Liver (tissue), 9 donors: ENCODE results near the gene NUP153. TPM values are rescaled to one million over a fixed set of nuclear protein-coding genes. Genes with fewer than 3 reads are reported as not detected.

Experiments used
- DNase-seq: peaks from one replicate; pipeline ENCODE4 v3.0.0-alpha.2; 2017; ENCODE audit warnings: low spot score
- H3K27ac ChIP-seq, 2 donors: one replicate each; pipeline ENCODE4 v1.7.0; 2013; ENCODE audit warnings: inconsistent platforms in 2 of 2, low read length in 2 of 2, control low read depth in 1 of 2, low read depth in 1 of 2, mild to moderate bottlenecking in 1 of 2
- H3K27me3 ChIP-seq, 4 donors: one replicate each; pipeline versions ENCODE4 v1.6.1 to v1.7.0; 2013; ENCODE audit warnings: low read length in 3 of 4, inconsistent platforms in 1 of 4, mild to moderate bottlenecking in 1 of 4, moderate library complexity in 1 of 4; ENCODE audit not compliant: control insufficient read depth in 4 of 4, insufficient read depth in 4 of 4
- H3K36me3 ChIP-seq, 4 donors: one replicate each; pipeline versions ENCODE4 v1.6.1 to v1.7.0; 2013; ENCODE audit warnings: low read length in 3 of 4, mild to moderate bottlenecking in 3 of 4, low read depth in 1 of 4, moderate library complexity in 1 of 4; ENCODE audit not compliant: control insufficient read depth in 4 of 4, insufficient read depth in 3 of 4
- H3K4me1 ChIP-seq, 4 donors: one replicate each; pipeline versions ENCODE4 v1.6.1 to v1.7.0; 2013; ENCODE audit warnings: low read length in 3 of 4, mild to moderate bottlenecking in 3 of 4, moderate library complexity in 1 of 4; ENCODE audit not compliant: control insufficient read depth in 4 of 4, insufficient read depth in 4 of 4
- H3K4me3 ChIP-seq, 3 donors: one replicate each; pipeline versions ENCODE4 v1.6.1 to v1.7.0; 2013; ENCODE audit warnings: low read length in 3 of 3, control low read depth in 1 of 3, low read depth in 1 of 3, mild to moderate bottlenecking in 1 of 3
- H3K9ac ChIP-seq, 2 donors: one replicate each; pipeline ENCODE4 v1.7.0; 2013; ENCODE audit warnings: low read length in 2 of 2, mild to moderate bottlenecking in 2 of 2, moderate library complexity in 2 of 2, control low read depth in 1 of 2, low read depth in 1 of 2
- H3K9me3 ChIP-seq, 4 donors: one replicate each; pipeline versions ENCODE4 v1.6.1 to v1.7.0; 2013; ENCODE audit warnings: low read length in 3 of 4; ENCODE audit not compliant: control insufficient read depth in 4 of 4
- ATF3 ChIP-seq: IDR thresholded peaks from 2 replicates; pipeline ENCODE4 v1.6.1; 2016; ENCODE audit warnings: antibody characterized with exemption
- CTCF ChIP-seq: fragments of 150-350 bp; IDR thresholded peaks from 2 replicates; pipeline ENCODE4 v1.5.1; 2017; ENCODE audit warnings: improper control_type of control experiment, low read depth, low read length; ENCODE audit not compliant: missing input control
- EGR1 ChIP-seq, 2 donors: IDR thresholded peaks; 2 replicates each; pipeline ENCODE4 v1.6.1; 2016 to 2018; ENCODE audit warnings: antibody characterized with exemption in 2 of 2, low read depth in 2 of 2
- FOXA1 ChIP-seq: IDR thresholded peaks from 2 replicates; pipeline ENCODE4 v1.6.1; 2016; ENCODE audit warnings: antibody characterized with exemption
- FOXA2 ChIP-seq: IDR thresholded peaks from 2 replicates; pipeline ENCODE4 v1.6.1; 2016; ENCODE audit warnings: antibody characterized with exemption
- GABPA ChIP-seq, 2 donors: IDR thresholded peaks in 1 of 2; conservative IDR thresholded peaks in 1 of 2; 2 replicates each; pipeline ENCODE4 v1.6.1; 2016; ENCODE audit warnings: antibody characterized with exemption in 2 of 2, mild to moderate bottlenecking in 1 of 2, moderate library complexity in 1 of 2
- HNF4A ChIP-seq, 2 donors: conservative IDR thresholded peaks; 2 replicates each; pipeline ENCODE4 v1.6.1; 2016; ENCODE audit warnings: antibody characterized with exemption in 2 of 2, mild to moderate bottlenecking in 2 of 2
- HNF4G ChIP-seq: IDR thresholded peaks from 2 replicates; pipeline ENCODE4 v1.6.1; 2016; ENCODE audit warnings: antibody characterized with exemption
- JUND ChIP-seq, 2 donors: IDR thresholded peaks; 2 replicates each; pipeline ENCODE4 v1.6.1; 2016; ENCODE audit warnings: antibody characterized with exemption in 2 of 2
- MAX ChIP-seq: IDR thresholded peaks from 2 replicates; pipeline ENCODE4 v1.6.1; 2016; ENCODE audit warnings: antibody characterized with exemption
- NR2F2 ChIP-seq: IDR thresholded peaks from 2 replicates; pipeline ENCODE4 v1.6.1; 2016; ENCODE audit warnings: antibody characterized with exemption
- RAD21 ChIP-seq, 2 donors: IDR thresholded peaks; 2 replicates each; pipeline ENCODE4 v1.6.1; 2016; ENCODE audit warnings: antibody characterized with exemption in 2 of 2, mild to moderate bottlenecking in 2 of 2
- REST ChIP-seq: IDR thresholded peaks from 2 replicates; pipeline ENCODE4 v1.6.1; 2016; ENCODE audit warnings: antibody characterized with exemption, mild to moderate bottlenecking
- RXRA ChIP-seq, 2 donors: IDR thresholded peaks; 2 replicates each; pipeline ENCODE4 v1.6.1; 2017 to 2018; ENCODE audit warnings: antibody characterized with exemption in 2 of 2, mild to moderate bottlenecking in 1 of 2
- SP1 ChIP-seq: IDR thresholded peaks from 2 replicates; pipeline ENCODE4 v1.6.1; 2018; ENCODE audit warnings: antibody characterized with exemption, mild to moderate bottlenecking
- TAF1 ChIP-seq: conservative IDR thresholded peaks from 2 replicates; pipeline ENCODE4 v1.6.1; 2016; ENCODE audit warnings: antibody characterized with exemption, mild to moderate bottlenecking
- YY1 ChIP-seq: IDR thresholded peaks from 2 replicates; pipeline ENCODE4 v1.6.1; 2016; ENCODE audit warnings: antibody characterized with exemption, mild to moderate bottlenecking
- ZBTB33 ChIP-seq: IDR thresholded peaks from 2 replicates; pipeline ENCODE4 v1.6.1; 2016; ENCODE audit warnings: antibody characterized with exemption
- WGBS: extraction: QIAGEN DNeasy Blood & Tissue Kit; methylation state at CpG from one replicate; pipeline ENCODE4 v1.1.7; 2013; 5-methylcytosine and 5-hydroxymethylcytosine counted together
- polyA plus RNA-seq, 2 donors: library from polyadenylated mRNA; stranded (reverse) in 1 of 2; unstranded in 1 of 2; fragments of 200-250 nt in 1 of 2; fragments of >200 nt in 1 of 2; fragmentation: Nextera tagmentation in 1 of 2; extraction: Ambion mirVana in 1 of 2; gene quantifications; one replicate each; pipeline versions ENCODE4 v1.2.1 to v1.2.3, GENCODE V29; 2013 to 2015
- total RNA-seq, 2 donors: library from RNA; depleted of rRNA; stranded (reverse); fragments of >200 nt; gene quantifications; one replicate each; pipeline ENCODE4 v1.2.3, GENCODE V29; 2014
- donor health status: healthy.
- donor health status: healthy.
- donor health status: healthy.
- donor health status: healthy.
- donor health status: healthy.

NUP153 gene
- total and polyA plus RNA-seq, 4 donors: 5.1 to 42.4 (median 14.4) TPM

GRCh38 chr6:17653198-17653882 lies 53.4 kb downstream of the NUP153 start (continued):
- TF ChIP-seq MAX: no peak

- H3K9ac ChIP-seq: no peak overlapping the region
- WGBS: 91% methylated on average over 3 of the region's 3 CpGs
- no peaks in the 10 kb centered on the region for H3K4me1 ChIP-seq
- no peaks in the 10 kb centered on the region for H3K9me3 ChIP-seq
- no peak for TF ChIP-seq GABPA (IDR thresholded peaks at IDR 0.05 in 1 of 2, conservative IDR thresholded peaks at IDR 0.05 in 1 of 2)
- TF ChIP-seq EGR1 (IDR thresholded peaks at IDR 0.05; ENCODE audit: low read depth in 2 of 2): no peak
- TF ChIP-seq NR2F2: no peak
- TF ChIP-seq FOXA1: no peak
- no peak for TF ChIP-seq HNF4G
- TF ChIP-seq YY1: no peak
- no peak for TF ChIP-seq HNF4A (conservative IDR thresholded peaks at IDR 0.05)
- no peak for TF ChIP-seq SP1
- no peak for TF ChIP-seq ZBTB33
- TF ChIP-seq JUND (IDR thresholded peaks at IDR 0.05): no peak
- no peak for TF ChIP-seq RXRA (IDR thresholded peaks at IDR 0.05)
- no peak for TF ChIP-seq TAF1
- H3K27me3 ChIP-seq: no peaks in the 10 kb centered on the region
- no peak overlapping the region for H3K4me3 ChIP-seq
- H3K27ac ChIP-seq: no peak overlapping the region
- peaks cover 0 to 28% (median 22%) of the 10 kb centered on the region in 4 donors for H3K36me3 ChIP-seq
- no peak for DNase-seq
Measured at GRCh38 chr6:17650656-17651309, 55.9 kb downstream of the NUP153 start.

- H3K4me3 ChIP-seq: no peak overlapping the region
- TF ChIP-seq FOXA2 (no peak), MAX (no peak), JUND (IDR thresholded peaks at IDR 0.05) (no peak), HNF4A (conservative IDR thresholded peaks at IDR 0.05) (no peak), HNF4G (no peak), RAD21 (IDR thresholded peaks at IDR 0.05) (no peak), ATF3 (no peak), NR2F2 (no peak), SP1 (no peak), TAF1 (no peak), REST (no peak), RXRA (IDR thresholded peaks at IDR 0.05) (no peak), CTCF (no peak), ZBTB33 (no peak), GABPA (IDR thresholded peaks at IDR 0.05 in 1 of 2, conservative IDR thresholded peaks at IDR 0.05 in 1 of 2) (no peak), EGR1 (IDR thresholded peaks at IDR 0.05; ENCODE audit: low read depth in 2 of 2) (no peak), YY1 (no peak)
- no peaks in the 10 kb centered on the region for H3K9me3 ChIP-seq
- no peak for DNase-seq
- WGBS: 95% methylated on average over 3 of the region's 3 CpGs
- H3K27me3 ChIP-seq: no peaks in the 10 kb centered on the region
- H3K4me1 ChIP-seq: no peaks in the 10 kb centered on the region
- H3K27ac ChIP-seq: no peak overlapping the region
- H3K9ac ChIP-seq: no peak overlapping the region
- peaks cover 3 to 39% (median 32%) of the 10 kb centered on the region in 4 donors for H3K36me3 ChIP-seq
Measured at GRCh38 chr6:17648745-17649144, 58.0 kb downstream of the NUP153 start.
